Natural killer cell (primary cell): ENCODE data around the gene PFKFB1. TPM values are rescaled to one million over a fixed set of nuclear protein-coding genes. Genes with fewer than 3 reads are reported as not detected.

ENCODE experiments used
- ATAC-seq, 3 donors: fragments of 150-1000 bp in 2 of 3; fragments of 200-7000 bp in 1 of 3; cut with Tn5 transposase; 1 replicate in 1 of 3; 2 replicates in 2 of 3; pipeline ENCODE4 v1.10.0; 2021; ENCODE audit warnings: mild to moderate bottlenecking in 2 of 3, moderate library complexity in 2 of 3
- DNase-seq, 2 donors: peaks; one replicate each; pipeline versions ENCODE4 v3.0.0 to v3.0.0-alpha.2; 2013 to 2021; ENCODE audit warnings: mixed read lengths in 1 of 2
- H3K27ac ChIP-seq: one replicate; pipeline ENCODE4 v1.5.1; 2013; ENCODE audit warnings: mild to moderate bottlenecking, low read length
- H3K27me3 ChIP-seq: one replicate; pipeline ENCODE4 v1.6.1; 2013; ENCODE audit warnings: low read length; ENCODE audit not compliant: control insufficient read depth, insufficient read depth
- H3K36me3 ChIP-seq: one replicate; pipeline ENCODE4 v1.6.1; 2013; ENCODE audit warnings: low read length; ENCODE audit not compliant: control insufficient read depth, insufficient read depth
- H3K4me1 ChIP-seq: one replicate; pipeline ENCODE4 v1.6.1; 2013; ENCODE audit warnings: low read length; ENCODE audit not compliant: control insufficient read depth, insufficient read depth
- H3K4me3 ChIP-seq: one replicate; pipeline ENCODE4 v1.5.1; 2013; ENCODE audit warnings: low read length
- H3K9me3 ChIP-seq: one replicate; pipeline ENCODE4 v1.6.1; 2013; ENCODE audit warnings: low read length; ENCODE audit not compliant: control insufficient read depth, insufficient read depth
- H3K27ac Mint-ChIP-seq, 2 donors: one replicate each; pipeline ENCODE4 v1.8.0; 2022; ENCODE audit warnings: mild to moderate bottlenecking in 2 of 2, mixed read lengths in 2 of 2, moderate library complexity in 1 of 2
- H3K27me3 Mint-ChIP-seq, 2 donors: one replicate each; pipeline ENCODE4 v1.8.0; 2022; ENCODE audit warnings: low read depth in 2 of 2, mixed read lengths in 2 of 2
- H3K36me3 Mint-ChIP-seq: one replicate; pipeline ENCODE4 v1.8.0; 2022; ENCODE audit warnings: mixed read lengths
- H3K4me1 Mint-ChIP-seq, 2 donors: one replicate each; pipeline ENCODE4 v1.8.0; 2022; ENCODE audit warnings: mixed read lengths in 2 of 2
- H3K4me3 Mint-ChIP-seq: one replicate; pipeline ENCODE4 v1.8.0; 2022; ENCODE audit warnings: mild to moderate bottlenecking, moderate library complexity, mixed read lengths
- H3K9me3 Mint-ChIP-seq, 2 donors: one replicate each; pipeline ENCODE4 v1.8.0; 2022; ENCODE audit warnings: mixed read lengths in 2 of 2
- CTCF ChIP-seq: fragments of 200-600 bp; IDR thresholded peaks from one replicate; pipeline ENCODE4 v1.8.0; 2022; ENCODE audit warnings: antibody characterized with exemption
- WGBS: methylation state at CpG from one replicate; pipeline ENCODE4 v1.1.7; 2013; ENCODE audit warnings: missing lambda C conversion rate; ENCODE audit not compliant: insufficient coverage; 5-methylcytosine and 5-hydroxymethylcytosine counted together
- intact Hi-C: fragments of 100-400 bp; cut with micrococcal nuclease; formaldehyde crosslinking; loops from one replicate; pipeline ENCODE4 v1.14.2; 2022
- total RNA-seq, 4 donors: library from RNA; stranded (reverse); fragments of 120-200 nt in 1 of 4; gene quantifications; one replicate each; pipeline versions ENCODE4 v1.2.3 to v1.2.4, GENCODE V29; 2013 to 2022

The PFKFB1 gene
- total RNA-seq, 3 donors from 2014 or later (not counting 1 experiment from before 2014, with no cell fraction given) = 0.39 to 0.75 (median 0.73) TPM

- DNase-seq (no peak), ATAC-seq (no peak)
- Mint-ChIP-seq H3K4me1 (peaks cover 0 to 5% of the 10 kb centered on the region in 2 donors), H3K4me3 (no peak overlapping the region), H3K27me3 (no peaks in the 10 kb centered on the region), H3K27ac (no peak overlapping the region), H3K9me3 (no peaks in the 10 kb centered on the region), H3K36me3 (no peaks in the 10 kb centered on the region)
- Histone ChIP-seq H3K4me1 (peaks cover 12% of the 10 kb centered on the region), H3K27me3 (no peaks in the 10 kb centered on the region), H3K9me3 (no peaks in the 10 kb centered on the region), H3K4me3 (no peak overlapping the region), H3K36me3 (no peaks in the 10 kb centered on the region), H3K27ac (no peak overlapping the region)
- no peak for TF ChIP-seq CTCF
- WGBS = 38% methylated on average over 2 of the region's 2 CpGs
- intact Hi-C loops = no loop called here
These were observed 17.3 kb upstream of the PFKFB1 start for GRCh38 chrX:55011294-55011693.

GRCh38 chrX:55008571-55009358 lies 14.8 kb upstream of the PFKFB1 start:
- no peaks in the 10 kb centered on the region for H3K27me3 ChIP-seq
- no peaks in the 10 kb centered on the region for H3K9me3 Mint-ChIP-seq
- peaks cover 9% of the 10 kb centered on the region for H3K36me3 ChIP-seq
- no peak overlapping the region for H3K4me3 ChIP-seq
- no peak for TF ChIP-seq CTCF
- peak overlapping the region in 1 of 2 donors; percentile 37 for H3K27ac Mint-ChIP-seq
- ATAC-seq = peak in 1 of 3 donors; percentile 38
- no peaks in the 10 kb centered on the region for H3K27me3 Mint-ChIP-seq
- 22% methylated on average over 7 of the region's 9 CpGs for WGBS
- no peaks in the 10 kb centered on the region for H3K9me3 ChIP-seq
- DNase-seq = peak in 1 of 2 donors; percentile 14
- H3K27ac ChIP-seq = no peak overlapping the region
- no peak overlapping the region for H3K4me3 Mint-ChIP-seq
- no peaks in the 10 kb centered on the region for H3K36me3 Mint-ChIP-seq
- H3K4me1 ChIP-seq = peaks cover 21% of the 10 kb centered on the region
- H3K4me1 Mint-ChIP-seq = peaks cover 0 to 8% of the 10 kb centered on the region in 2 donors
- intact Hi-C loops = no loop called here

GRCh38 chrX:55007656-55008055 lies 13.7 kb upstream of the PFKFB1 start:
- peaks cover 32% of the 10 kb centered on the region for H3K4me1 ChIP-seq
- Mint-ChIP-seq H3K36me3 (no peaks in the 10 kb centered on the region), H3K27ac (peak overlapping the region in 1 of 2 donors; percentile 70), H3K27me3 (no peaks in the 10 kb centered on the region), H3K9me3 (no peaks in the 10 kb centered on the region), H3K4me1 (peaks cover 0 to 8% of the 10 kb centered on the region in 2 donors), H3K4me3 (no peak overlapping the region)
- TF ChIP-seq CTCF = no peak
- no peak for ATAC-seq
- intact Hi-C loops = no loop called here
- DNase-seq = no peak
- H3K9me3 ChIP-seq = no peaks in the 10 kb centered on the region
- no peak overlapping the region for H3K27ac ChIP-seq
- no peak overlapping the region for H3K4me3 ChIP-seq
- H3K27me3 ChIP-seq = no peaks in the 10 kb centered on the region
- WGBS = 100% methylated on average over 4 of the region's 6 CpGs
- peaks cover 17% of the 10 kb centered on the region for H3K36me3 ChIP-seq
